DOHH2 (cell line): ENCODE measurements around the gene TWF2.

ENCODE experiments used
- H3F3A ChIP-seq: fragments of 200-600 bp; sonication (generic), shearing (Covaris generic); 2 replicates; pipeline ENCODE4 v1.6.0; 2016; ENCODE audit warnings: antibody characterized with exemption, mild to moderate bottlenecking; ENCODE audit not compliant: control insufficient read depth, insufficient read depth
- H3K27ac ChIP-seq: fragments of 200-600 bp; sonication (generic); 2 replicates; pipeline ENCODE4 v1.5.1; 2014; ENCODE audit warnings: low read depth, mild to moderate bottlenecking, low read length, moderate library complexity
- H3K27me3 ChIP-seq: fragments of 200-600 bp; sonication (generic); 2 replicates; pipeline ENCODE4 v1.6.1; 2014; ENCODE audit warnings: mild to moderate bottlenecking, low read length, mixed read lengths; ENCODE audit not compliant: control insufficient read depth
- H3K36me3 ChIP-seq: fragments of 200-600 bp; sonication (generic); 2 replicates; pipeline ENCODE4 v1.6.1; 2014; ENCODE audit warnings: mild to moderate bottlenecking, low read length, moderate library complexity, mixed read lengths; ENCODE audit not compliant: control insufficient read depth
- H3K4me1 ChIP-seq: fragments of 200-600 bp; sonication (generic); 2 replicates; pipeline ENCODE4 v1.6.1; 2014; ENCODE audit warnings: mild to moderate bottlenecking, low read length, mixed read lengths; ENCODE audit not compliant: control insufficient read depth
- H3K4me2 ChIP-seq: fragments of 200-600 bp; sonication (generic); 2 replicates; pipeline ENCODE4 v1.6.0; 2014; ENCODE audit warnings: mild to moderate bottlenecking, low read length, moderate library complexity
- H3K4me3 ChIP-seq: fragments of 200-600 bp; sonication (generic); 2 replicates; pipeline ENCODE4 v1.5.1; 2014; ENCODE audit warnings: mild to moderate bottlenecking, low read length, mixed read lengths
- H3K79me2 ChIP-seq: fragments of 200-600 bp; sonication (generic); 2 replicates; pipeline ENCODE4 v1.6.1; 2014; ENCODE audit warnings: mild to moderate bottlenecking, low read length, mixed read lengths; ENCODE audit not compliant: control insufficient read depth
- H3K9me2 ChIP-seq: fragments of 200-600 bp; sonication (generic); replicated peaks from 2 replicates; pipeline ENCODE4 v1.6.1; 2014; ENCODE audit warnings: mild to moderate bottlenecking, low read length, mixed read lengths; ENCODE audit not compliant: control insufficient read depth
- H3K9me3 ChIP-seq: fragments of 200-600 bp; sonication (generic); 2 replicates; pipeline ENCODE4 v1.6.1; 2014; ENCODE audit warnings: antibody characterized with exemption, low read length, mixed read lengths; ENCODE audit not compliant: control insufficient read depth, insufficient read depth
- H4K20me1 ChIP-seq: fragments of 200-600 bp; sonication (generic); 2 replicates; pipeline ENCODE4 v1.6.0; 2014; ENCODE audit warnings: low read depth, mild to moderate bottlenecking, antibody characterized with exemption, low read length, moderate library complexity; ENCODE audit not compliant: control insufficient read depth, insufficient read depth
- EZH2phosphoT487 ChIP-seq: fragments of 200-600 bp; sonication (generic); IDR thresholded peaks from 2 replicates; pipeline ENCODE4 v1.6.1; 2017; ENCODE audit warnings: borderline replicate concordance, mild to moderate bottlenecking, antibody characterized with exemption, low read length, moderate library complexity, mixed read lengths
- TF ChIP-seq, protein P1 (sequence below): fragments of 200-600 bp; sonication (generic); IDR thresholded peaks from one replicate; pipeline ENCODE4 v1.5.1; 2014; ENCODE audit warnings: antibody characterized with exemption, mild to moderate bottlenecking, low read depth, low read length; ENCODE audit not compliant: poor library complexity, severe bottlenecking

Gene TWF2

GRCh38 chr3:52279596-52279995 lies 40.6 kb upstream of the TWF2 start:
- H4K20me1 ChIP-seq = peaks cover 14% of the 10 kb centered on the region; the same call in 1 of the 2 replicates
- H3K27me3 ChIP-seq = no peaks in the 10 kb centered on the region
- H3K4me1 ChIP-seq = peaks cover 26% of the 10 kb centered on the region
- no peaks in the 10 kb centered on the region for H3K9me3 ChIP-seq
- peaks cover 50% of the 10 kb centered on the region for H3K79me2 ChIP-seq
- H3K4me2 ChIP-seq = peak overlapping the region; percentile 92
- peak overlapping the region; percentile 84 for H3K4me3 ChIP-seq
- H3F3A ChIP-seq = peaks cover 20% of the 10 kb centered on the region
- TF ChIP-seq EZH2phosphoT487 = no peak
- TF ChIP-seq, protein P1, sequence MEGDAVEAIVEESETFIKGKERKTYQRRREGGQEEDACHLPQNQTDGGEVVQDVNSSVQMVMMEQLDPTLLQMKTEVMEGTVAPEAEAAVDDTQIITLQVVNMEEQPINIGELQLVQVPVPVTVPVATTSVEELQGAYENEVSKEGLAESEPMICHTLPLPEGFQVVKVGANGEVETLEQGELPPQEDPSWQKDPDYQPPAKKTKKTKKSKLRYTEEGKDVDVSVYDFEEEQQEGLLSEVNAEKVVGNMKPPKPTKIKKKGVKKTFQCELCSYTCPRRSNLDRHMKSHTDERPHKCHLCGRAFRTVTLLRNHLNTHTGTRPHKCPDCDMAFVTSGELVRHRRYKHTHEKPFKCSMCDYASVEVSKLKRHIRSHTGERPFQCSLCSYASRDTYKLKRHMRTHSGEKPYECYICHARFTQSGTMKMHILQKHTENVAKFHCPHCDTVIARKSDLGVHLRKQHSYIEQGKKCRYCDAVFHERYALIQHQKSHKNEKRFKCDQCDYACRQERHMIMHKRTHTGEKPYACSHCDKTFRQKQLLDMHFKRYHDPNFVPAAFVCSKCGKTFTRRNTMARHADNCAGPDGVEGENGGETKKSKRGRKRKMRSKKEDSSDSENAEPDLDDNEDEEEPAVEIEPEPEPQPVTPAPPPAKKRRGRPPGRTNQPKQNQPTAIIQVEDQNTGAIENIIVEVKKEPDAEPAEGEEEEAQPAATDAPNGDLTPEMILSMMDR = no peak
- peaks cover 33% of the 10 kb centered on the region for H3K36me3 ChIP-seq
- no peaks in the 10 kb centered on the region for H3K9me2 ChIP-seq
- H3K27ac ChIP-seq = no peak overlapping the region

- no peaks in the 10 kb centered on the region for H3K27me3 ChIP-seq
- no peaks in the 10 kb centered on the region for H3K9me3 ChIP-seq
- H3K9me2 ChIP-seq = no peaks in the 10 kb centered on the region
- H4K20me1 ChIP-seq = peaks cover 20% of the 10 kb centered on the region; the same call in 1 of the 2 replicates
- H3K27ac ChIP-seq = peak within 1 kb of the TSS; percentile 70
- H3F3A ChIP-seq = peaks cover 20% of the 10 kb centered on the region
- peaks cover 60% of the 10 kb centered on the region for H3K79me2 ChIP-seq
- TF ChIP-seq, protein P1 = peak; percentile 51
- TF ChIP-seq EZH2phosphoT487 = no peak
- peak within 1 kb of the TSS; percentile 92 for H3K4me2 ChIP-seq
- peaks cover 34% of the 10 kb centered on the region for H3K4me1 ChIP-seq
- peak within 1 kb of the TSS; percentile 84 for H3K4me3 ChIP-seq
- H3K36me3 ChIP-seq = peaks cover 43% of the 10 kb centered on the region
Measured at GRCh38 chr3:52278510-52279069, 39.6 kb upstream of the TWF2 start, which contains the start of gene WDR82. Gene WDR82, minus strand, starts transcription at chr3:52278649. Its CDS starts 288 bp downstream, at chr3:52278361.

DNA sequence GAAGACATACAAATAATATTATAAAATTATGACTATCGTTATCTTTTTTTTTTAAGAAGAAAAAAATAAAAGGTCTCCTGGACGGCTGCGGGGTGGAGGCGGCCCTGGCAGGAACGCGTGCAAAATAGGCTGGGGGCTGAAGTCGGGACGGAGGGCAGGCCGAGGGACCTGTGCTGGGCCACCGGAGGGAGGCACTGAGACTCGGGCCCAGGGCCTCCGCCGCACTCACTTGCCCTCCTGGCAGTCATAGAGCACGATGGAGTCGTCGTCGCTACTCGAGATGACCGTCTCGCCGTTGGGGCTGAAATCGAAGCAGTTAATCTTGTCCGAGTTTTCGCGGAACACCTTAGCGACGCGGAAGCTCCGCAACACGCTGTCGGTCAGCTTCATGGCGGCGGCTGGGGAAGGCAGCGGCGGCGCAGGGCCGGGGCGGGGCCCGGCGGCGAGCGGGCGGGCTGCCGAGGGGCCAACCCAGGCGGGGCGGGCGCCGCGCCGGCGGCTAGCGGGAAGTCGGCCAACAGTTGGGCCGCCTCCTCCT lies 39.1 kb upstream of the TWF2 start:
- peaks cover 37% of the 10 kb centered on the region for H3K4me1 ChIP-seq
- peaks cover 15% of the 10 kb centered on the region for H3F3A ChIP-seq
- H3K4me2 ChIP-seq = peak overlapping the region; percentile 92
- peaks cover 65% of the 10 kb centered on the region for H3K79me2 ChIP-seq
- no peaks in the 10 kb centered on the region for H3K9me2 ChIP-seq
- no peaks in the 10 kb centered on the region for H3K27me3 ChIP-seq
- H3K36me3 ChIP-seq = peaks cover 49% of the 10 kb centered on the region
- peak overlapping the region; percentile 70 for H3K27ac ChIP-seq
- H4K20me1 ChIP-seq = peaks cover 20% of the 10 kb centered on the region; the same call in 1 of the 2 replicates
- peak overlapping the region; percentile 84 for H3K4me3 ChIP-seq
- TF ChIP-seq, protein P1 = no peak
- no peak for TF ChIP-seq EZH2phosphoT487
- H3K9me3 ChIP-seq = no peaks in the 10 kb centered on the region
